Keratinocyte (primary cell): Measurements from ENCODE around the gene PRDX1.
"Not testable (repeated sequence)": the region's sequence is repeated elsewhere in the genome, so short reads cannot be mapped to it uniquely, and the experiment has no call there.

ENCODE experiments used
- EZH2 ChIP-seq: IDR thresholded peaks from one replicate; pipeline ENCODE4 v1.6.1; 2012; ENCODE audit warnings: inconsistent platforms, mild to moderate bottlenecking, low read length, moderate library complexity
- TF ChIP-seq, protein P1 (sequence below), 3 experiments: IDR thresholded peaks in 1 of 3; conservative IDR thresholded peaks in 1 of 3; optimal IDR thresholded peaks in 1 of 3; 2 replicates in 2 of 3; 3 replicates in 1 of 3; pipeline versions ENCODE3 to v1.5.1; 2011; ENCODE audit warnings: low read length in 3 of 3, mild to moderate bottlenecking in 3 of 3, moderate library complexity in 2 of 3, control low read depth in 1 of 3, inconsistent platforms in 1 of 3; ENCODE audit not compliant: insufficient read depth in 2 of 3; ENCODE audit errors: extremely low read depth in 1 of 3

DNA sequence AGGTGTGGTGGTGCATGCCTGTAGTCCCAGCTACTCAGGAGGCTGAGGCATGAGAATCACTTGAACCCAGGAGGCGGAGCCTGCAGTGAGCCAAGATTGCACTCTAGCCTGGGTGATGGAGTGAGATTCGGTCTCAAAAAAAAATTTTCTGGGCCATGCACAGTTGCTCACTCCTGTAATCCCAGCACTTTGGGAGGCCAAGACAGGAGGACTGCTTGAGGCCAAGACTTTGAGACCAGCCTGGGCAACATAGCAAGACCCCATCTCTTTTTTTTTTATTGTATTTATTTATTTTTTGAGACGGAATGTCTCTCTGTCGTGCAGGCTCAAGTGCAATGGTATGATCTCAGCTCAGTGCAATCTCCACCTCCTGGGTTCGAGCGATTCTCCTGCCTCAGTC is 47.5 kb downstream of the PRDX1 start:
- TF ChIP-seq, protein P1, sequence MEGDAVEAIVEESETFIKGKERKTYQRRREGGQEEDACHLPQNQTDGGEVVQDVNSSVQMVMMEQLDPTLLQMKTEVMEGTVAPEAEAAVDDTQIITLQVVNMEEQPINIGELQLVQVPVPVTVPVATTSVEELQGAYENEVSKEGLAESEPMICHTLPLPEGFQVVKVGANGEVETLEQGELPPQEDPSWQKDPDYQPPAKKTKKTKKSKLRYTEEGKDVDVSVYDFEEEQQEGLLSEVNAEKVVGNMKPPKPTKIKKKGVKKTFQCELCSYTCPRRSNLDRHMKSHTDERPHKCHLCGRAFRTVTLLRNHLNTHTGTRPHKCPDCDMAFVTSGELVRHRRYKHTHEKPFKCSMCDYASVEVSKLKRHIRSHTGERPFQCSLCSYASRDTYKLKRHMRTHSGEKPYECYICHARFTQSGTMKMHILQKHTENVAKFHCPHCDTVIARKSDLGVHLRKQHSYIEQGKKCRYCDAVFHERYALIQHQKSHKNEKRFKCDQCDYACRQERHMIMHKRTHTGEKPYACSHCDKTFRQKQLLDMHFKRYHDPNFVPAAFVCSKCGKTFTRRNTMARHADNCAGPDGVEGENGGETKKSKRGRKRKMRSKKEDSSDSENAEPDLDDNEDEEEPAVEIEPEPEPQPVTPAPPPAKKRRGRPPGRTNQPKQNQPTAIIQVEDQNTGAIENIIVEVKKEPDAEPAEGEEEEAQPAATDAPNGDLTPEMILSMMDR (optimal IDR thresholded peaks at IDR 0.05 in 1 of 3, IDR thresholded peaks at IDR 0.05 in 1 of 3, conservative IDR thresholded peaks at IDR 0.05 in 1 of 3; ENCODE audit: extremely low read depth in 1 of 3, insufficient read depth in 2 of 3, low read length in 3 of 3) = not testable (repeated sequence)
- not testable (repeated sequence) for TF ChIP-seq EZH2
